GM12875 (cell line): ENCODE measurements around the gene CADM1.

Source experiments
- H3K4me3 ChIP-seq: one replicate; pipeline ENCODE4 v1.5.1; 2011; ENCODE audit warnings: low read depth, low read length, control low read depth
- CTCF ChIP-seq: IDR thresholded peaks from 2 replicates; pipeline ENCODE4 v1.5.1; 2011; ENCODE audit warnings: low read depth, mild to moderate bottlenecking, control low read depth, inconsistent platforms, low read length, moderate library complexity, borderline replicate concordance; ENCODE audit not compliant: insufficient read depth

CADM1 gene

GRCh38 chr11:115302946-115303703 lies 201.1 kb downstream of the CADM1 start:
- no peak overlapping the region for H3K4me3 ChIP-seq
- TF ChIP-seq CTCF: no peak

GRCh38 chr11:115300660-115301428 lies 203.4 kb downstream of the CADM1 start:
- H3K4me3 ChIP-seq: no peak overlapping the region
- no peak for TF ChIP-seq CTCF

- H3K4me3 ChIP-seq: no peak overlapping the region
- no peak for TF ChIP-seq CTCF
Measured at GRCh38 chr11:115298300-115299012, 205.8 kb downstream of the CADM1 start.

GRCh38 chr11:115297330-115297729 lies 206.9 kb downstream of the CADM1 start:
- no peak for TF ChIP-seq CTCF
- no peak overlapping the region for H3K4me3 ChIP-seq

- no peak for TF ChIP-seq CTCF
- no peak overlapping the region for H3K4me3 ChIP-seq
Measured at GRCh38 chr11:115291325-115291724, 212.9 kb downstream of the CADM1 start.

- TF ChIP-seq CTCF: no peak
Measured at GRCh38 chr11:115290893-115291292, 213.3 kb downstream of the CADM1 start.

More at GRCh38 chr11:115290893-115291292, 213.3 kb downstream of the CADM1 start:
- no peak overlapping the region for H3K4me3 ChIP-seq
